Left renal cortex interstitium (tissue), 4 donors: ENCODE results near the gene FCER2. TPM values are rescaled to one million over a fixed set of nuclear protein-coding genes. Genes with fewer than 3 reads are reported as not detected.

Source experiments
- DNase-seq, 4 donors: peaks; one replicate each; pipeline ENCODE4 v3.0.0-alpha.2; 2013; ENCODE audit warnings: low read depth in 4 of 4, low spot score in 2 of 4, missing footprints in 1 of 4
- polyA plus RNA-seq, 4 donors: library from polyadenylated mRNA; unstranded; fragments of 120-200 nt; gene quantifications; one replicate each; pipeline ENCODE4 v1.2.1, GENCODE V29; 2013; ENCODE audit not compliant: insufficient read length in 4 of 4

FCER2 gene
- polyA plus RNA-seq, 4 donors: 0.27 to 0.45 (median 0.31) TPM

DNA sequence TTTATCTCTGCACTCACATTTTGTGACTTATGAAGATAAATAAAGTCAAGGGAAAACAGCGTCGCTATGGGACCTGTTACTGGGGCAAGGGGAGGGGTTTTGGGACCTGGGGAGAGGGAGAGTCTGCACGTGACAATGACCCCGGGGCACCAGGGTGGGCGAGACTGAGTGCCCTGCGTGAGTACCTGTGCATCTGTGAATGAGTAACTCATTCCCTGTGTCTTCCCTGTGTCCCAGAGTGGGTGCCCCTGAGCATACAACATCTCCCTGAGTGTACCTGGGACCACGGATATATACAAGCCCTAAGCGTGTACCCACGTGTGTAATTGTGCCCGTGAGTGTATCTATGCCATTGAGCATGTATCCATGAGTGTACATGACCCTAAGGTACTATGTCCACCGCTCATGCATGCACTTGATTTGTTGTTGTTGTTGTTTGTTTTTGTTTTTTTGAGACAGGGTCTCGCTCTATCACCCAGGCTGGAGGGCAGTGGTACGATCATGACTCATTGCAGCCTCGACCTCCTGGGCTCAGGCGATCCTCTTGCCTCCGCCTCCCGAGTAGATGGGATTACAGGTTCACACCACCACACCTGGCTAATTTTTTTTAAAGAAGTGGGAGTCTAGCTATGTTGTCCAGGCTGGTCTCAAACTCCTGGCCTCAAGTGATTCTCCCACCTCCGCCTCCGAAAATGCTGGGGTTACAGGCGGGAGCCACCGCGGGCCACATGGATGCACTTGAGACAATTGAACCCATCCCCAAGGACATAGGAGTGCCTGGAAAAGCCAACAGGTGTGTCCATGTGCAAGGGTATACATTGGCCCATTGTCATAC lies 21.9 kb downstream of the FCER2 start:
- no peak for DNase-seq

DNA sequence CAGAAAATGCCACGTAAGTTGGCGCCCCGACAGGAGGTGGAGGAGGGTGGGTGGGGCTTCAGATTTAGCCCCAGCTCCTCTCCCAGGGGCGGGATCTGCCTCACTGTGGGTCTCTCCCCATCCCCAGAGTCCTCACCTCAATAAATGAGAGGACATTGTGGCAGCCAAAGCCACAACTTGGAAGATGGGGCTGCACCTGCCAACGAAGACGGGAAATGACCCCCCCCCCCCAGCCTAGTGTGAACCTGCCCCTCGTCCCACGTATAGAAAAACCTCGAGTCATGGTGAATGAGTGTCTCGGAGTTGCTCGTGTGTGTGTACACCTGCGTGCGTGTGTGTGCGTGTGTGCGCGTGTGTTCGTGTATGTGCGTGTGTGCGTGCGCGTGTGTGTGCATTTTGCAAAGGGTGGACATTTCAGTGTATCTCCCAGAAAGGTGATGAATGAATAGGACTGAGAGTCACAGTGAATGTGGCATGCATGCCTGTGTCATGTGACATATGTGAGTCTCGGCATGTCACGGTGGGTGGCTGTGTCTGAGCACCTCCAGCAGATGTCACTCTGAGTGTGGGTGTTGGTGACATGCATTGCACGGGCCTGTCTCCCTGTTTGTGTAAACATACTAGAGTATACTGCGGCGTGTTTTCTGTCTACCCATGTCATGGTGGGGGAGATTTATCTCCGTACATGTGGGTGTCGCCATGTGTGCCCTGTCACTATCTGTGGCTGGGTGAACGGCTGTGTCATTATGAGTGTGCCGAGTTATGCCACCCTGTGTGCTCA lies 22.8 kb downstream of the FCER2 start:
- DNase-seq: no peak

DNA sequence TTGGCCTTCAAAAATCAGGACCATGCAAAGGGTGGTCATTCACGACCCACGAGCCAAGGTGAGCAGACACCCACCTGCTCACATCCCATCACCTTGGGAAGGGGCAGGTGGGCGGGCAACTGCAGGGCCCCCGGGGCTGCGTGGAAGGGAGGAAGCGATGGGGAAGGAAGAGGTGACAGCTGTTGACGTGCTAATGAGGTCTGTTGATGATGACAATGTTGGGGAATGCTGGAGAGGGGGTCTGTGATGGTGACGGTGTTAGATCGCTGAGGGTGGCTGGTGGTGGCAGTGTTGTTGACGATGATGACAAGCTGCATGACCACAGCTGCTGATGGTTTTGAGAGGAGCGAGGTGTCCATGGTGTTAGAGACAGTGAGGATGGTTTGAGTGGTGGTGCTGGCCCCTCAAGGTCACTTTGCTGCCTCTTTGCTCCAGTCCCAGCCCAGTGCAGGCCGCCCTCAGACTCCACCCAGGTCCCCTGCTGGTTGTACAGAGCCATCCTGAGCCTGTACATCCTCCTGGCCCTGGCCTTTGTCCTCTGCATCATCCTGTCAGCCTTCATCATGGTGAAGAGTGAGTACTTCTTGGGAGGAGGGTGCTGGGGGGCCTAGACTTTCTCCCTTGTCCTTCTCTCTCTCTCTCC lies 24.1 kb downstream of the FCER2 start:
- no peak for DNase-seq

DNA sequence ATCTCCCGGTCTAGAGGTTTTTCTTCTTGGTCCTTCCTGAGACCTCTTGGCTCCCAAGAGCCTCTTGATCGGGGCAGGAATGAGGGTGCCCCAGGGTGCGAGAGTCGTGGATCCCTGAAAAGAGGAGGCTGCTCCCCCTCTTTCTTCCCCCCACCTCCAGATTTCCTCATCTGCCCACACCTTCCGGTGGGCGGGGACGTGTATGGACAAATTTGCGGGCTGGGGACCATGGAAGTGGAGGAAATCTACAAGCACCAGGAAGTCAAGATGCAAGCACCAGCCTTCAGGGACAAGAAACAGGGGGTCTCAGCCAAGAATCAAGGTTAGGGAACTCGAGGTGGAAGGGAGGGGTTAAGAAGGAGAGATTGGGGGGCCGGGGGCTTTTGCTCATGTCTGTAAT lies 25.1 kb downstream of the FCER2 start, which contains the start of gene MCEMP1:
Gene MCEMP1 (plus strand): TSS at position 237 of the 400 bp plus-strand sequence. CDS start 31 bp downstream, at position 268.
- DNase-seq: no peak

DNA sequence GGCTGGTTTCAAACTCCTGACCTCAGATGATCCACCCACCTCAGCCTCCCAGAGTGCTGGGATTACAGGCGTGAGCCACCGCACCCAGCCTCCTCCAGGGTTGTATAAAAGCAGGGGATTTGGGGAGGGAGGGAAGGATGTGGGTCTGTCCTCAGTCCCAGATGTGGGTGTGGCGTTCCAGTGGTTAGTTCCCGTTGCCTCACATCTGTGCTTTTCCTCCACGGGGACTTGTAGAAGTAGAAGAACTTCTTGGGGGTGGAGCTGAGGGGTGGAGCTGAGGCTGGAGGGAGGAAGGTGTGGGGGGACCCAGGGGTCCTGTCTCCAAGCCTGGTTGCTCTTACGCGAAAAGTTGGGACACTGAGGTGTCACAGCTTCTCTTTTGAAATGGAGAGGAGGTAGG lies 25.6 kb downstream of the FCER2 start:
- DNase-seq: no peak

DNA sequence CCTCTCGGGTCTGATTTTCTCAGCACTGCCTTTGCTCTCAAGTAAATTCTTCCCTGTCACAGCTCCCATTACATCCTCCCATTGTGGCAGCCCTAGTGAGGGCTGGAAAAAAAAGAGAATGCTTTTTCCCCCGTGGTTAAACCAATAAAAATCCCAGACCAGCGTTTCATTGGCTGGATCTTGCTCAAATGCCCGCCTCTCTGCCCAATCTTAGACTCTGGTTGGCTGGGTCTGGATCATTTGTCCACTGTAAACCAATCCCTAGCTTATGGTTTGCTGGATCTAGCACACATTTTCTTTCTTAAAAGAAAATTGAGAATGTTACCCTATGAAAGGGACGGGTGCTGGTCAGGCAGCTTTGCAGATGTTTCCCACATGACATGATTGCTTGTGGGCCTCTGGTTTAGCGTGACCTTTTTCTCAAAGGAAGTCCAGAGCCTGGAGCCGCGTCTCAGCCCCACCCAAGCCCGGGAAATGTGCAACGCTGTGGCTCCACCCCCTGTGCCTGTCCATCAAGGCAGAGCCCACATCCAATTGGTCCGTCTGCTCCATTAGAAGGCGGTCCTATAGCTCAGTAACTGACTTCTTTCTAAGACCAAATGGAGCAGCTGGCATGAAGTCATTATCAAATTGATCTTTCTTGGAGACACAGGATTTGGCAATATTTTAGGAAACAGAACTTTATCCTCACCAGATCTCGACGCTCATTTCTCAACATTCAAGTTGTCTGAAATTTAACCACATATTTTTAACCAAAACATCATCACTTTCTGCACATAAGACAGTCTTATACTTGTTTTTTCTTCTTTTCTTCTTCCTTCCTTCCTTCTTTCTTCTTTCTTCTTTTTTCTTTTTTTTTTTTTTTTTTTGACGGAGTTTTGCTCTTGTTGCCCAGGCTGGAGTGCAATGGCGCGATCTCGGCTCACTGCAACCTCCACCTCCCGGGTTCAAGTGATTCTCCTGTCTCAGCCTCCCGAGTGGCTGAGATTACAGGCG lies 27.6 kb downstream of the FCER2 start:
- DNase-seq: no peak

DNA sequence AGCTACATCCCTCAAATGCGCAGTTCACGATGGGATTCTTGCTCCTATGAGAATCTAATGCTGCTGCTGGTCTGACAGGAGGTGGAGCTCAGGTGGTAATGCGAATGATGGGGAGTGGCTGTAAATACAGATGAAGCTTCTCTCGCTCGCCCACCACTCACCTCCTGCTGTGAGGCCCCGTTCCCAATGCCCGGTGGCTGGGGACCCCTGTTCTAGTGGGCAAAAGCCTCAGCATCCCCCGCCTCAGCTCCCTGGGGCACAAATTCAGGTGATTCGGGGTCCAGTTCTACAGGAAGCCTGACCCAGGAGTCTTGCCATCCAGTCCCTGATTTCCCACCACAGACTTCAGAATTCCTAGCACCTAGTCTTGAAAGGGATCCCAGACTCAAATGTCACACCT lies 29.4 kb downstream of the FCER2 start:
- no peak for DNase-seq

DNA sequence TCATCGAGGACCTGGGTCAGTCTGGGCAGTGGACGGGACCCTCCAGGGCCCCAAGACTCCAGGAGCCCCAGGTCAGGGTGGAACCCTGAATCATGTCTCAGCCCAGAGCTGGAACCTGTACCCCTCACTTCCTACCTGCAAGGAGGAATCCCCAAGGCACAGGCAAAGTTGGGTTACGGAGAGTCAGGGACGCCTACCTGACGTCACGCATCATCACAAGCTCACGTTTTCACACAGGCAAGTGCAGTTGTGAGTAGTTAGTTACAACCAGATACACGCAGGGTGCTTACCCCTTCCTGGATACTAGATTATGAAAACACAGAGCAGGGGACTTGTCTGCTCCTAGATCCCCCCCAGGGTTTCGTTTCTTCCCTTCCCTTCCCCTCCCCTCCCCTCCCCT lies 31.1 kb downstream of the FCER2 start:
- DNase-seq: no peak

DNA sequence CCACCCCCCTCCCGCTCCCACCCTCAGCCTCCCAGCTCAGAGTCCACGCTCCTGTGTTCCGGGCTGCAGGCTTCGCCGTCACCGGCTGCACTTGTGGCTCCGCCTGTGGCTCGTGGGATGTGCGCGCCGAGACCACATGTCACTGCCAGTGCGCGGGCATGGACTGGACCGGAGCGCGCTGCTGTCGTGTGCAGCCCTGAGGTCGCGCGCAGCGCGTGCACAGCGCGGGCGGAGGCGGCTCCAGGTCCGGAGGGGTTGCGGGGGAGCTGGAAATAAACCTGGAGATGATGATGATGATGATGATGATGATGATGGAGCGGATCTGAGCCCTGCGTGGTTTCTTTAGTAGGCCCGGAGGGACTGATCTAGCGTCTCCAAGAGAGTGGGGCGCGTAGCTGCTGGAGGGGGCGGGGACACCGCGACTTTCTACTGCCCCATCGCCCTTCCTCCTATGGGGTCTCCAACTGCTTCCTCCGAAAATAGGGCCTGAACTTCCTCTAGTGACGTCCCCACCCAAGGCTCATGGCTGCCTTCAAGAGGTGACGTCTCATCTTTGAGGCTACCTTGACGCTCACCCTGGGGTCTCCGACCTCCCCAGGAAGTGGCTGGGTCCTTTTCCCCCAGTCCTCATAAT lies 31.7 kb downstream of the FCER2 start:
- DNase-seq: no peak

DNA sequence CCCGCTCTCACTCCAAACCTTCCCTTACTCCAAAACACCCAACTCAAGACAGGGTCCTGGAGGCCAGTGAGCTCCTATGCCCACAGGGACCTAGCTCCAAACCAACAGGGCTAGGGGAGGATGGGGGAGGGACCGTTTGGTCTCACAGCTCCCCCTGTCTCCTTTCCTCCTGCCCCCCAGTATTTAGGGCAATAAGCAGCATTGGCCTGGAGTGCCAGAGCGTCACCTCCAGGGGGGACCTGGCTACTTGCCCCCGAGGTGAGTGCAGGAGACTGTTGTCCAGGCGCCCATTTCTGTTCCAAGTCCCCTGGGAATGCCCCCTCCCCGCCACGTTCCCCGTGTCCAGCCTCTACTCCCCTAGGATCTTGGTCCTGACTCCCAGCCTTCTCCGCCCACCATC lies 32.3 kb downstream of the FCER2 start:
- no peak for DNase-seq

DNA sequence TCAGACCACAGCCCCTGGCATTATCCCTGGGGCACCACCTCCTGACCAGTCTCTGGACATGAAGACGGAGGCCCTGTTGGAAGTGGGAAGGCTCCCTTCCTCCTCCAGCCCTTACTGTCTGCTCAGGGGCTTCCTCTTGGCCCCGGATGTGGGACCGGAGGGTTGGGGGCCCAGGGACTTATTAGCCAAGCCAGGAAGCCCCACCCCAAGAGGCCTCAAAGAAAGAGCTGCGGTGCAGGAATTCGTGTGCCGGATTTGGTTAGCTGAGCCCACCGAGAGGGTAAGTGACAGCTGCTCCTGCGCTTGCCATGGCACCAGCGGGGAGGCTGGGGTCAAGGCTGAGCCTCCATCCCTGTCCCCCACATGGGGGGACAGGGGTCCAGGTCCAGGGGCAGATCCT lies 33.1 kb downstream of the FCER2 start, which contains the start of gene RETN:
Gene RETN (plus strand): TSS at position 208 of the 400 bp plus-strand sequence. CDS start 278 bp downstream, outside the sequence.
- no peak for DNase-seq

DNA sequence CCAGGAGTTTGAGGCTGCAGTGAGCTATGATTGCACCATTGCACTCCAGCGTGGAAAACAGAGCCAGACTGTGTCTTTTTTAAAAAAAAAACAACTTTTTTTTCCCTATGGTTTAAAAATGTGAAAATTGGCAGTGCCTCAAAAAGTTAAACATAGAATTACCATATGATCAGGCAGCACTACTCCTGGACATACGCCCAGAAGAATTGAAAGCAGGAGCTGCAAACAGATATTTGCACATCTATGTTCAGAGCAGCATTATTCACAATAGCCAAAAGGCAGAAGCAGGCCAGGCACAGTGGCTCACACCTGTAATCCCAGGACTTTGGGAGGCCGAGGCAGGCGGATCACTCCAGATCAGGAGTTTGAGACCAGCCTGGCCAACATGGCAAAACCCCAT lies 36.9 kb downstream of the FCER2 start:
- DNase-seq: no peak

DNA sequence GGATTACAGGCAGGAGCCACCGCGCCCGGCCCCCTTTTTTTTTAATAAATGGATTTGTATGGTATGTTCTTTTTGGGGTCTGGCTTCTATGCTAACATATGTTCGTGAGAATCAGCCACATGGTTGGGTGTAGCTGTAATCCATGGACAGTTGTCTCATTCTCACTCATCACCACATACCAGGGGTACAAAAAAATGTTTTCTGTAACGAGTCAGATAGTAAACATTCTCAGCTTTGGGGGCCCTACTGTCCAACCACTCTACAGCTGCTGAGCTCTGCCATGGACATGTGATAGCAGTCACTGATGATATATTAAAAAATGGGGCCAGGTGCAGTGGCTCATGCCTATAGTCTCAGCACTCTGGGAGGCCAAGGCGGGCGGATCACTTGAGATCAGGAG lies 38.2 kb downstream of the FCER2 start:
- DNase-seq: no peak

DNA sequence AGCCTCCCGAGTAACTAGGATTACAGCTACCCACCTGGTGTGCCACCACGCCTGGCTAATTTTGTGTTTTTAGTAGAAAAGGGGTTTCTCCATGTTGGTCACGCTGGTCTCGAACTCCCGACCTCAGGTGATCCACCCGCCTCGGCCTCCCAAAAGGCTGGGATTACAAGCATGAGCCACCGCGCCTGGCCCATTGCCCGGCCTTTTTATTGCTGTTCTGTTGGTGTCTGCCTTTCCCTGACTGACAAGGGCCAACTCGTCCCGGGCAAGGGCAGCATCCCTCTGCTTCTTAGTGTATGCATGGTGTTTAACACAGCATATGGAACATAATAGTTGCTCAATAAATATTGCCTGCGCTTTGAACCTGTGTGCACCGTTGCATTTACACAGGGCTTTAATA lies 39.3 kb downstream of the FCER2 start:
- DNase-seq: no peak

DNA sequence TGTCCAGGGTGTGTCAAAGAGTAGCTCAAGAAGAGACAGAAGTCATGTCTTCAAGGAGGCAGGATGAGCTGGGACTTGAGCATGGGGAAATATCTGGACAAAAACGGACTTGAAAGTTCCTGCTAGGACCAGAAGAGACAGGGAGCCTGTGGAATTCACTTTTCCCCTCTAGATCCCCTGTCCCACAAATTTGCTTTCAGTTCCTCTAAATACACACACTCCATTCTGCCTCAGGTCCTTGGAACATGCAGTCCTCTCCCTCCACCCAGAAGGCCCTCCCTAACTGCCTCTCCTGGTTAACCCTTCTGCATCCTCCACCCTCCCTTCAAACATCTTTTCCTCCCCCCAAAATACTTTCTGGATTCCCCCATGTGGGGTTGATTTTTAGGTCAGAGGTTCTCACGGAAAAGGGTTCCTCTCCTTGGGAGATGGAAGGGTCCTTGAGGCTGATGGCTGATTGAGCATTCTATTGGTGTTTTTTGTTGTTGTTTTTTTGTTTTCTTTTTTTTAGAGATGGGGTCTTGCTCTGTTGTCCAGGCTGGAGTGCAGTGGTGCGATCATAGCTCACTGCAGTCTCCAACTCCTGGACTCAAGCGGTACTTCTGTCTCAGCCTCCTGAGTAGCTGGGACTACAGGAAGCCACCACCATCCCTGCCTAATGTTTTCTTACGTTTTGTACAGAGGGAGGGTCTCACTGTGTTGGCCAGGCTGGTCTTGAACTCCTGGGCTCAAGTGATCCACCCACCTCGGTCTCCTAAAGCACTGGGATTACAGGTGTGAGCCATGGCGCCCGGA lies 40.0 kb downstream of the FCER2 start:
- no peak for DNase-seq

DNA sequence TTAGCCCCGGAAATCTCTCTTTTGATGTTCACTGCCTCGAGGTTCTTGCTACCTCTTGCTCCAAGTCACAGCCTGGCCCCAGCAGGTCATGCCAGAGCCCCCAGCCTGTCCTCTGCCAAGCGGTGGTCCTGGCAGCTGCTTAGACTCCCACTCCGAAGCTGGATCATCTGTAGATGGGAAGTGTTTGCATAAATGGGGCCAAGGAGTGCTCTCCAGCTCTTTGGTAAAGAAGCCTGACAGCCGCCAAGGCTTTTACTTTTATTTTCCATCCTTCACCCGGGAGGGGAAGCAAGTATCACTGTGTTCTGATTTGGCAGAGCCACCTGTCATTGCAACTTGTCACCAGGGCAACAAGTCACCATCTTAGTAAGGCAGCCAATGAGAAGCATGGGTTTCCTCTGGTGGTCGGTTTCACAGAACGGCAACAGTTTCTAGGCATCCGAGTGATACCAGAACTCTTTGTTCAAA lies 43.7 kb downstream of the FCER2 start:
- DNase-seq: no peak

DNA sequence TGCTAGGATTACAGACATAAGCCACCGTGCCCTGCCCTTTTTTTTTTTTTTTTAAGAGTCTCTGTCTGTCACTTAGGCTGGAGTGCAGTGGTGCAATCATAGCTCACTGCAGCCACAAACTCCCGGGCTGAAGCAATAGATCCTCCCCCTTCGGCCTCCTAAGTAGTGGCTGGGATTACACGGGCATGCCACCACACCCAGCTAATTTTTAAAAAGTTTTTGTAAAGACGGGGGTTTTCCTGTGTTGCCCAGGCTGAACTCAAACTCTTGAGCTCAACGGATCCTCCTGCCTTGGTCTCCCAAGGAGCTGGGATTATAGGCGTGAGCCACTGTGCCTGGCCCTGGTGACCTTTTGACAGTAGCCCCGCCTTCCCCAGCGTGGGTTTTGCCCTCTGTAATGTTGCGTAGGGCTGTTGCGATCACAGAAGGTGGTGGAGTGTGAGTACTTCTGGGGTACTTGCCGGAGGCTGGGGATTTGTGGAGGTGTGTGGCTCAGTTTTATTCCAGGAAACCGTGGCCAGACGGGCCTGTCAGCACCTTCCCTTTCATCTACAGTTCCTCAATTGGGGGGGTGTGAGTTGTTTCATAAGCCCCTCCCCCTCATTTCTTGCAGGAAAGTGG lies 44.7 kb downstream of the FCER2 start:
- no peak for DNase-seq

DNA sequence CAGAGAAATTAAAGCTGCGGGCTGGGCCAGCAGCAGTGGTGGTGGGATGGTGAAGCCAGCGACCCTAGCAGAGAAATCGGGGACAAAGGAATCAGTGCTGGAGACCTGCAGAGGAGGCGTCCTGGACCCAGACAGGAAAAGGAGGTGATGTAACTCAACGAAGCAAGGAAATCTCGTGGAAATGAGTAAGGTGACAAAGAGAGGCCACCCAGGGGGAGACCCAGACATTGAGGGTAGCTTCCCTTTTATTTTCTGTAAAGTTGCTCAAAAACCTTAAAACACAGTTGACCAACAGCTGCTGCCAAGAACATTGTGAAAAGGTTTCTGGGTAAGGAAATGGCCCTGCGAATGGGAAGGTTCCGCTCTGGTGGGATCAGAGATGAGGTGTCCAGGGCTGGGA lies 46.4 kb downstream of the FCER2 start:
- DNase-seq: no peak
